ENCODE measurements around the gene SUMO3.

The SUMO3 gene

GRCh38 chr21:44756423-44757185 lies 61.3 kb downstream of the SUMO3 start:
- no peak overlapping the region for H3K4me3 ChIP-seq
- no peak for TF ChIP-seq EZH2 (IDR thresholded peaks at IDR 0.05)
- TF ChIP-seq POLR2AphosphoS5 (IDR thresholded peaks at IDR 0.05; ENCODE audit: borderline replicate concordance, low read depth, low read length), result no peak
- TF ChIP-seq FOXP2 (optimal IDR thresholded peaks at IDR 0.05; ENCODE audit: control extremely low read depth, extremely low read length, insufficient read depth), result no peak
- no peaks in the 10 kb centered on the region for H3K9me3 ChIP-seq (ENCODE audit: low read depth, low read length)
- H3K9ac ChIP-seq (ENCODE audit: insufficient read length), result no peak overlapping the region
- H3K27ac ChIP-seq, result peak overlapping the region; percentile 95
- DNase-seq (ENCODE audit: low read depth, low spot score), result no peak
- H3K36me3 ChIP-seq (ENCODE audit: insufficient read depth, low read length), result no peaks in the 10 kb centered on the region

All from SK-N-MC (cell line).